ES-I3 (cell line): ENCODE data around the gene TFAP2C.
"Not testable (repeated sequence)": the region's sequence is repeated elsewhere in the genome, so short reads cannot be mapped to it uniquely, and the experiment has no call there.

ENCODE experiments used
- H3K36me3 ChIP-seq: 2 replicates; pipeline ENCODE4 v1.6.1; 2013; ENCODE audit warnings: mild to moderate bottlenecking, low read length, control low read depth, moderate library complexity; ENCODE audit not compliant: insufficient read depth
- H3K4me1 ChIP-seq: 2 replicates; pipeline ENCODE4 v1.6.1; 2013; ENCODE audit warnings: mild to moderate bottlenecking, control low read depth, low read length; ENCODE audit not compliant: insufficient read depth
- H3K9ac ChIP-seq: 2 replicates; pipeline ENCODE4 v1.6.1; 2013; ENCODE audit warnings: low read depth, mild to moderate bottlenecking, low read length, moderate library complexity
- H3K9me3 ChIP-seq: 2 replicates; pipeline ENCODE4 v1.6.1; 2013; ENCODE audit warnings: mild to moderate bottlenecking, low read length, moderate library complexity; ENCODE audit not compliant: control insufficient read depth, insufficient read depth

Gene TFAP2C

GRCh38 chr20:56646599-56646998 is 17.5 kb downstream of the TFAP2C start:
- Histone ChIP-seq H3K9ac (no peak overlapping the region), H3K4me1 (no peaks in the 10 kb centered on the region), H3K9me3 (no peaks in the 10 kb centered on the region), H3K36me3 (peaks cover 20% of the 10 kb centered on the region)

DNA sequence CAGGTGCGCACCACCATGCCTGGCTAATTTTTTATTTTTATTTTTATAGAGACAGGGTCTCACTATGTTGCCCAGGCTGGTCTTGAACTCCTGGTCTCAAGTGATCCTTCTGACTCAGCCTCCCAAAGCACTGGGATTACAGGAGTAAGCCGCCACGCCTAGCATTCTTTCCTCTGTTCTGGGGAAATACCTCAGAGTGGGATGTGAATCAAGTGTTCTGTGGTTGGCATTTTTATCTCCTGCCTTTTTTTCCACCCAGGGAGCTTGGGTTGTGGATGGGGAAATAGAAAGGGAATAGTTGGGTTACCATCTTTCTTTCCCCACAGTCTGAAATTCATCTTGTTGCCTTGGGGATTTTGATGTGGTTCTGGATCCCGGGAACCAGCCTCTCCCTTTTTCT is 24.1 kb downstream of the TFAP2C start:
- no peaks in the 10 kb centered on the region for H3K9me3 ChIP-seq
- H3K9ac ChIP-seq, result no peak overlapping the region
- H3K36me3 ChIP-seq, result no peaks in the 10 kb centered on the region; the same call in none of the 2 replicates
- H3K4me1 ChIP-seq, result no peaks in the 10 kb centered on the region

GRCh38 chr20:56656632-56657031 is 27.5 kb downstream of the TFAP2C start:
- no peaks in the 10 kb centered on the region for H3K4me1 ChIP-seq
- no peak overlapping the region for H3K9ac ChIP-seq
- no peaks in the 10 kb centered on the region for H3K9me3 ChIP-seq
- H3K36me3 ChIP-seq, result no peaks in the 10 kb centered on the region; the same call in 1 of the 2 replicates

GRCh38 chr20:56657879-56658278 is 28.8 kb downstream of the TFAP2C start:
- H3K9ac ChIP-seq, result no peak overlapping the region
- no peaks in the 10 kb centered on the region for H3K9me3 ChIP-seq
- H3K4me1 ChIP-seq, result no peaks in the 10 kb centered on the region
- no peaks in the 10 kb centered on the region; the same call in 1 of the 2 replicates for H3K36me3 ChIP-seq

- H3K9ac ChIP-seq, H3K4me1 ChIP-seq, H3K36me3 ChIP-seq, H3K9me3 ChIP-seq: not testable (repeated sequence)
Measured at GRCh38 chr20:56658341-56658947, 29.3 kb downstream of the TFAP2C start.

DNA sequence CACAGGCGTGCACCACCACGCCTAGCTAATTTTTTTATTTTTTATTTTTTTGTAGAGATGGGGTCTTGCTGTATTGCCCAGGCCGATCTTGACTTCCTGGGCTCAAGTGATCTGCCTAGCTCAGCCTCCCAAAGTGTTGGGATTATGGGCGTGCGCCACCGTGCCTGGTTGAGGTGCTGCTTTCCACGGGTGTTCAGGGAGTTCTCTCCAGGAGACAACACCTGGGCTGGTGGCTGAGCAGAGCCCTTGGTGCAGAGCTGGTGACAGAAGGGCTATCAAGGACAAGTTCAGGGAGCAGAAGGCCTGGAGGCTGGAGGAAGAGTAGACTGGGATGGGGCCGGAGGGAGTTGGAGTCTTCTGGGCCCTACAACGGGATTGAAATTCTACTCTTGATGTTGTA is 34.6 kb downstream of the TFAP2C start:
- Histone ChIP-seq H3K36me3 (no peaks in the 10 kb centered on the region), H3K4me1 (no peaks in the 10 kb centered on the region), H3K9ac (no peak overlapping the region), H3K9me3 (no peaks in the 10 kb centered on the region)

DNA sequence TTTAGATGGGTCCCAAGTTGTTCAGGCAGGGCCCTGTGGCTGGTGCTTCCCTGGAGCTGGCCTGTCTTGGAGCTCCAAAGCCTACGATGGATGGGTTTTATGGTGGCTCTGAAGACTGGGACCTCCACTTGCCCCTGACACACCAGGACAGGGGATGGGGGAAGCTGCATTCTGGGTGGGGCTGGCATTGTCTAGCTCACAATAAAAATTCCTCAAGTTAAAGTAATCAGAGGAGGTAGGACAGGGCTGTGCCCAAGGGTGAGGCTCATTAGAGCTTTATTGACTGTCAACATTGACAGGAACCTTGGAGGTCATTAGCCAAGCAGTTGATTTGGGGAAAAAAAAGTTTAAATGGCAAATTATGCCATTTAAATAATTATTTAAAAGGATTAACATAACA is 35.7 kb downstream of the TFAP2C start:
- Histone ChIP-seq H3K9ac (no peak overlapping the region), H3K36me3 (no peaks in the 10 kb centered on the region), H3K9me3 (no peaks in the 10 kb centered on the region), H3K4me1 (no peaks in the 10 kb centered on the region)

DNA sequence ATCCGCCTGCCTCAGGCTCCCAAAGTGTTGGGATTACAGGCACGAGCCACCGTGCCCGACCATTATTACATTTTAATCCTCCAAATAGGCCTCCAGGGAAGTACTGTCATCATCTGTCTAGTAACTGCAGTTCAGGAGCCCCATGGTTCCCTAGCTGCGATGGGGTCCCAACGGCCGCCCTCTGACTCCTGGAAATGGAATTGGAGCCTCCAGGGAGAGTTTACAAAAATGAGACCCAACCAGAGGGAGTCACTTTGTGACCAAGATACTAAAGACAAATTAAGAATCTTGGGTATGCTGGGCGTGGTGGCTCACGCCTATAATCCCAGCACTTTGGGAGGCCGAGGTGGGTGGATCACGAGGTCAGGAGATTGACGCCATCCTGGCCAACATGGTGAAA is 36.7 kb downstream of the TFAP2C start:
- Histone ChIP-seq H3K4me1 (no peaks in the 10 kb centered on the region), H3K36me3 (no peaks in the 10 kb centered on the region), H3K9ac (no peak overlapping the region), H3K9me3 (no peaks in the 10 kb centered on the region)

GRCh38 chr20:56673450-56673849 is 44.3 kb downstream of the TFAP2C start:
- Histone ChIP-seq H3K4me1 (peaks cover 11% of the 10 kb centered on the region), H3K36me3 (no peaks in the 10 kb centered on the region), H3K9me3 (no peaks in the 10 kb centered on the region), H3K9ac (no peak overlapping the region)

DNA sequence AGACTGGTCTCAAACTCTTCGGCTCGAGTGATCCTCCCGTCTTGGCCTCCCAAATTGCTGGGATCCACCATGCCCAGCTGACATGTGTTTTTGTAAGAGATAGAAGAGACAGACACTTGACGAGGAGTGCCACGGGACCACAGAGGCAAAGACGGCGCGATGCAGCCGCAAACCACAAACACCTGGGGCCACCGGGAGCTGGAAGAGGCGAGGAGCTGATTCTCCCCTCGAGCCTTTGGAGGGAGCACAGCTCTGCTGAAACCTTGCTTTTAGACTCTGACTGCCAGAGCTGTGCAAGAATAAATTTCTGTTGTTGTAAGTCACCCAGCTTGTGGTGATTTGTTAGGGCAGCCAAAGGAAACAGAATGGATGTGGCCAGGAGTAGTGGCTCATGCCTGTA is 46.9 kb downstream of the TFAP2C start:
- no peak overlapping the region for H3K9ac ChIP-seq
- no peaks in the 10 kb centered on the region for H3K36me3 ChIP-seq
- H3K9me3 ChIP-seq, result no peaks in the 10 kb centered on the region
- peaks cover 14% of the 10 kb centered on the region for H3K4me1 ChIP-seq

- Histone ChIP-seq H3K9me3 (no peaks in the 10 kb centered on the region), H3K36me3 (no peaks in the 10 kb centered on the region), H3K9ac (no peak overlapping the region), H3K4me1 (peaks cover 14% of the 10 kb centered on the region)
Measured at GRCh38 chr20:56676679-56677078, 47.6 kb downstream of the TFAP2C start.

- no peaks in the 10 kb centered on the region for H3K36me3 ChIP-seq
- peaks cover 3% of the 10 kb centered on the region; the same call in 1 of the 2 replicates for H3K4me1 ChIP-seq
- H3K9me3 ChIP-seq, result no peaks in the 10 kb centered on the region
- no peak overlapping the region for H3K9ac ChIP-seq
Measured at GRCh38 chr20:56683077-56683865, 54.2 kb downstream of the TFAP2C start.

DNA sequence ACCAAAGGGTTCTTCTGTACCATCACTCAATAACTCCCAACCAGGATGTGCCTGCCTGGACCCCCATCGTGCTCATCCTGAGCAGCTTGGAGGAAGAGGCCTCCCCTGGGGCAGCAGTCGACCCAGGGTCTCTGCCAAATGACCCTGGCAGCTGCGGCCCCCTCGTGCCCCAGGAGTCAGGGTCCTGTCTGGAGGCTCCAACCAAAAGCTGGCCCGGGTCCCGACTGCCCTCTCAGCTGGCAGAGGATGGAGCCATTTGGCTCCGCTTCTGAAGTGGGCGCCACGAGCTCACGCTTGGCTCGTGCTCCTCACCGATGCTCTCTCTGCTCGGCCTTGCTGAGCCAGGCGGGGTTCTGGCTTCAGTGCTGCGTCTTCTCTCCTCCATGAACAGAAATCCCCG is 56.8 kb downstream of the TFAP2C start:
- Histone ChIP-seq H3K36me3 (no peaks in the 10 kb centered on the region), H3K9ac (no peak overlapping the region), H3K9me3 (no peaks in the 10 kb centered on the region), H3K4me1 (peaks cover 21% of the 10 kb centered on the region)

- H3K36me3 ChIP-seq, result no peaks in the 10 kb centered on the region
- H3K9me3 ChIP-seq, result no peaks in the 10 kb centered on the region
- H3K4me1 ChIP-seq, result peaks cover 24% of the 10 kb centered on the region
- H3K9ac ChIP-seq, result no peak overlapping the region
Measured at GRCh38 chr20:56687061-56687460, 58.0 kb downstream of the TFAP2C start.

DNA sequence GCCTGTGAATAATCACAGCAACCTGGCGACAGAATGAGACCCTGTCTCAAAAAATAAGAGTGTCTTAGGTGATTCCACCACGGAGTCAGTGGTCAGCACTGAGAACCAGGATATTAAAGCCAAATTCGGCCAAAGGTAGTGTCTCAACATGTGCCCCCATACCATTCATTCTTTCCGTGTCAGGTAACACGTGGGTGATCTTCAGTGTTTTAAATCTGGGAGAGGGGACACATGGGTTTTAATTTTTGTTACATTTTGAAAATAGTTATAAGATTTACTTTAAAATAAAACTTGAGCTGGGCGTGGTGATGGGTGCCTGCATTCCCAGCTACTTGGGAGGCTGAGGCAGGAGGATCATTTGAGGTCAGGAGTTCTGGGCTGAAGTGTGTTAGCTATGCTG is 59.0 kb downstream of the TFAP2C start:
- no peak overlapping the region for H3K9ac ChIP-seq
- no peaks in the 10 kb centered on the region for H3K36me3 ChIP-seq
- H3K4me1 ChIP-seq, result peaks cover 24% of the 10 kb centered on the region
- no peaks in the 10 kb centered on the region for H3K9me3 ChIP-seq
